CD4-positive, CD25-positive, alpha-beta regulatory T cell (primary cell): ENCODE measurements around the gene NOS1AP. TPM values are rescaled to one million over a fixed set of nuclear protein-coding genes. Genes with fewer than 3 reads are reported as not detected.
"Not testable (repeated sequence)": the region's sequence is repeated elsewhere in the genome, so short reads cannot be mapped to it uniquely, and the experiment has no call there.

Experiments
- ATAC-seq, 2 donors: fragments of 150-1000 bp; cut with Tn5 transposase; one replicate each; pipeline ENCODE4 v1.10.0; 2021; ENCODE audit warnings: low read depth in 2 of 2, moderate number of reproducible peaks in 2 of 2, moderate library complexity in 1 of 2
- DNase-seq, 3 donors: peaks; one replicate each; pipeline versions ENCODE4 v3.0.0 to v3.0.0-alpha.2; 2012 to 2022; ENCODE audit warnings: mixed read lengths in 1 of 3
- H3K27ac ChIP-seq: one replicate; pipeline ENCODE4 v1.7.0; 2013; ENCODE audit warnings: mild to moderate bottlenecking, low read length; ENCODE audit not compliant: insufficient read depth, poor library complexity, severe bottlenecking
- H3K27me3 ChIP-seq: one replicate; pipeline ENCODE4 v1.7.0; 2013; ENCODE audit warnings: low read length; ENCODE audit not compliant: control insufficient read depth, insufficient read depth
- H3K36me3 ChIP-seq: one replicate; pipeline ENCODE4 v1.7.0; 2013; ENCODE audit warnings: mild to moderate bottlenecking, low read length, moderate library complexity; ENCODE audit not compliant: control insufficient read depth, insufficient read depth
- H3K4me1 ChIP-seq: 2 replicates; pipeline ENCODE4 v1.7.0; 2013; ENCODE audit warnings: mild to moderate bottlenecking, low read length; ENCODE audit not compliant: insufficient read depth, control insufficient read depth, poor library complexity, severe bottlenecking
- H3K4me3 ChIP-seq: one replicate; pipeline ENCODE4 v1.7.0; 2013; ENCODE audit warnings: low read depth, mild to moderate bottlenecking, low read length, moderate library complexity
- H3K9me3 ChIP-seq, 2 experiments: 1 replicate in 1 of 2; 2 replicates in 1 of 2; pipeline ENCODE4 v1.7.0; 2013; ENCODE audit warnings: low read length in 2 of 2, mild to moderate bottlenecking in 1 of 2, moderate library complexity in 1 of 2; ENCODE audit not compliant: control insufficient read depth in 2 of 2
- H3K27ac Mint-ChIP-seq, 3 donors: one replicate each; pipeline ENCODE4 v1.8.0; 2020 to 2022; ENCODE audit warnings: mild to moderate bottlenecking in 3 of 3, mixed read lengths in 3 of 3, moderate library complexity in 2 of 3
- H3K27me3 Mint-ChIP-seq: one replicate; pipeline ENCODE4 v1.8.0; 2022; ENCODE audit warnings: mild to moderate bottlenecking, mixed read lengths
- H3K36me3 Mint-ChIP-seq: one replicate; pipeline ENCODE4 v1.8.0; 2020; ENCODE audit warnings: mixed read lengths
- H3K4me1 Mint-ChIP-seq, 4 donors: one replicate each; pipeline ENCODE4 v1.8.0; 2020 to 2022; ENCODE audit warnings: mixed read lengths in 4 of 4, mild to moderate bottlenecking in 1 of 4
- H3K4me3 Mint-ChIP-seq, 4 donors: one replicate each; pipeline ENCODE4 v1.8.0; 2020 to 2022; ENCODE audit warnings: mild to moderate bottlenecking in 4 of 4, mixed read lengths in 4 of 4, moderate library complexity in 3 of 4
- H3K9me3 Mint-ChIP-seq, 7 donors: one replicate each; pipeline ENCODE4 v1.8.0; 2020 to 2022; ENCODE audit warnings: mixed read lengths in 7 of 7, mild to moderate bottlenecking in 3 of 7, moderate library complexity in 2 of 7
- polyA plus RNA-seq, 4 donors: library from polyadenylated mRNA; unstranded; fragments of 300-500 nt; fragmentation: Illumina TruSeq; gene quantifications; one replicate each; pipeline ENCODE4 v1.2.3, GENCODE V29; 2021
- total RNA-seq: library from RNA; stranded (reverse); gene quantifications from one replicate; pipeline ENCODE4 v1.2.3, GENCODE V29; 2022

The NOS1AP gene
- total and polyA plus RNA-seq, 5 donors from 2014 or later = not detected

DNA sequence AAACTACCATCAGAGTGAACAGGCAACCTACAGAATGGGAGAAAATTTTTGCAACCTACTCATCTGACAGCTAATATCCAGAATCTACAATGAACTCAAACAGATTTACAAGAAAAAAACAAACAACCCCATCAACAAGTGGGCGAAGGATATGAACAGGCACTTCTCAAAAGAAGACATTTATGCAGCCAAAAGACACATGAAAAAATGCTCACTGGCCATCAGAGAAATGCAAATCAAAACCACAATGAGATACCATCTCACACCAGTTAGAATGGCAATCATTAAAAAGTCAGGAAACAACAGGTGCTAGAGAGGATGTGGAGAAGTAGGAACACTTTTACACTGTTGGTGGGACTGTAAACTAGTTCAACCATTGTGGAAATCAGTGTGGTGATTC, 104.1 kb downstream of the NOS1AP start:
- not testable (repeated sequence) for H3K4me3 Mint-ChIP-seq, H3K4me1 ChIP-seq, H3K36me3 ChIP-seq, H3K9me3 ChIP-seq, H3K9me3 Mint-ChIP-seq, ATAC-seq, H3K27ac ChIP-seq, H3K4me1 Mint-ChIP-seq, H3K27ac Mint-ChIP-seq, H3K36me3 Mint-ChIP-seq, DNase-seq, H3K27me3 ChIP-seq, H3K4me3 ChIP-seq
- peaks cover 10% of the 10 kb centered on the region for H3K27me3 Mint-ChIP-seq

DNA sequence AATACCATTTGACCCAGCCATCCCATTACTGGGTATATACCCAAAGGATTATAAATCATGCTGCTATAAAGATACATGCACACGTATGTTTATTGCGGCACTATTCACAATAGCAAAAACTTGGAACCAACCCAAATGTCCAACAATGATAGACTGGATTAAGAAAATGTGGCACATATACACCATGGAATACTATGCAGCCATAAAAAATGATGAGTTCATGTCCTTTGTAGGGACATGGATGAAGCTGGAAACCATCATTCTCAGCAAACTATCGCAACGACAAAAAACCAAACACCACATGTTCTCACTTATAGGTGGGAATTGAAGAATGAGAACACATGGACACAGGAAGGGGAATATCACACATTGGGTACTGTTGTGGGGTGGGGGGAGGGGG, 104.5 kb downstream of the NOS1AP start:
- H3K9me3 Mint-ChIP-seq, H3K36me3 ChIP-seq, ATAC-seq, H3K27ac Mint-ChIP-seq, H3K4me1 Mint-ChIP-seq, H3K36me3 Mint-ChIP-seq, H3K27me3 ChIP-seq, H3K4me1 ChIP-seq, DNase-seq, H3K4me3 ChIP-seq, H3K27ac ChIP-seq, H3K4me3 Mint-ChIP-seq, H3K9me3 ChIP-seq: not testable (repeated sequence)
- peaks cover 10% of the 10 kb centered on the region for H3K27me3 Mint-ChIP-seq

DNA sequence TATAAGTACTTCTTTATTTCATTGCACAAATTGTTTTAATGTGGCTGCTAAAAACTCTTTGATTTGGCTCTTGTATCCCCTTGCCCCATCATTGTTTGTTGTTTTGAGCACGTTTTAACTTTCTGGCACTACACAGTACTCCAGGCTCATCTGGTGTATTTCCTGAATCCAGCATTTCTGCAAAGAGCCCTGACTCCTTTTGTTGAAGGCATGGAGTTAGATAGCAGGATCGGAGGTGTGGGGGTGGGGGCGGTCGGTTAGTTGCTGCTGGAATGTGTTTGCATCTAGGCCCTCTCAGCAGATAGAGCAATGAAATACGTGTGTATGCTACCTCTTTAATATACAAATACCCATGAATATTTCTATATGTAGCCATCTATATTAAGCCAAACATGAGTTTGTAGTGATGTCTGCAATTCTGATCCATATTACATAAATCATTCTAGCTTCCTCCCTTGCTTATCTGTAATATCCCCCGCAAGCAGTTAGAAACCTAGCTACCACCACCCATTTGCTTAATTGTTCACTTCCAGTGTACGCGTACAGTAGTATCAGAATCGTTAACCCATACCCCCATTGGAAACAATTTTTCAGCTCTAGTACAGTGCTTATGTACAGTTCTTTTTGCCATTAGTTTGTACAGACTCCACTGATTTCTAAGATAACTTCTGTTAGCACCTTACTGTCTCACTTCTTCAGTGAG, 106.0 kb downstream of the NOS1AP start:
- DNase-seq = no peak
- Mint-ChIP-seq H3K27me3 (peaks cover 14% of the 10 kb centered on the region), H3K9me3 (no peaks in the 10 kb centered on the region), H3K36me3 (no peaks in the 10 kb centered on the region), H3K27ac (no peak overlapping the region), H3K4me3 (no peak overlapping the region), H3K4me1 (no peaks in the 10 kb centered on the region)
- Histone ChIP-seq H3K36me3 (no peaks in the 10 kb centered on the region), H3K27me3 (no peaks in the 10 kb centered on the region), H3K27ac (no peak overlapping the region), H3K9me3 (no peaks in the 10 kb centered on the region), H3K4me1 (no peaks in the 10 kb centered on the region), H3K4me3 (no peak overlapping the region)
- no peak for ATAC-seq

DNA sequence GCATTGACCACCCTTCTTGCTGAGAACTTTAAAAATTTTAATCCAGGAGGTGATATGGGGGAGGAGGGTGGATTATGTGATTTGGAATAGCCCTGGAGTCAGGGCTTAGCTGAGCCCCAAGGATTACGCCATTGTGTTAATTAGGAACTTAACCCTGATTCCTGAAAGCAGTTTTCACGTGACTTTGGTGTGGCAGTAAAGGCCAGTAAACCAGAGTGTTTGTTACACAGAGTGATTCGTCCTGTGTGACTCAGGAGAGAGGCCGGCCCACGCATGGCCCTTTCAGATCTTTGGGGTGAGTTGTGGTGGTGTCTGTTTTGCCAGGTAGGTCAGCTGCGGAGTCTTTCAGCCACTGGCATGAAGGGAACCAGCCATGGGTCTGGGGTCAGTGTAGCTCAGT, 107.6 kb downstream of the NOS1AP start:
- ATAC-seq (no peak), DNase-seq (no peak)
- no peaks in the 10 kb centered on the region for H3K36me3 Mint-ChIP-seq
- H3K27me3 ChIP-seq = no peaks in the 10 kb centered on the region
- H3K27ac Mint-ChIP-seq = no peak overlapping the region
- peaks cover 8% of the 10 kb centered on the region for H3K27me3 Mint-ChIP-seq
- H3K4me3 ChIP-seq = no peak overlapping the region
- no peaks in the 10 kb centered on the region for H3K36me3 ChIP-seq
- no peaks in the 10 kb centered on the region for H3K9me3 Mint-ChIP-seq
- H3K9me3 ChIP-seq = no peaks in the 10 kb centered on the region
- no peak overlapping the region for H3K4me3 Mint-ChIP-seq
- no peak overlapping the region for H3K27ac ChIP-seq
- no peaks in the 10 kb centered on the region for H3K4me1 Mint-ChIP-seq
- H3K4me1 ChIP-seq = no peaks in the 10 kb centered on the region

DNA sequence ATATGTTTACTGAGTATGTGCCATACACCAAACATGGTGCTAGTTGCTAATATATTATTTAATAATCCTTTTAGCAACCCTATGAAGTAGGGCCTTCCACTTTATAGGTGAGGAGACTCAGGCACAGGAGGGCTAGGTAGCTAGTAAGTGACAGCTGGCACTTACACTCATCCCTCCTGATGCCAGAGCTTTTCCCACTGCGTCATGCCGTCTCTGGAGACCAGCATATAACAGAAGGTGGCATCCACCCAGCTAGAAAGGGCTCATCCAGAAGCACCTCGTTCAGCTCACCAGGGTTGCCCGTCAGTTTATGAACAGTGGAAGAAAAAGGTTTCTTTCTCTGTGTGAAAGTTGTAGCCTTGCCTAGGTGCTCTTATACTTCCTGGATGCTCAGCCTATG, 108.9 kb downstream of the NOS1AP start:
- ATAC-seq (no peak), DNase-seq (no peak)
- Mint-ChIP-seq H3K4me3 (no peak overlapping the region), H3K9me3 (no peaks in the 10 kb centered on the region), H3K27ac (no peak overlapping the region), H3K27me3 (peaks cover 8% of the 10 kb centered on the region), H3K36me3 (no peaks in the 10 kb centered on the region), H3K4me1 (no peaks in the 10 kb centered on the region)
- H3K27ac ChIP-seq = no peak overlapping the region
- H3K27me3 ChIP-seq = no peaks in the 10 kb centered on the region
- no peaks in the 10 kb centered on the region for H3K4me1 ChIP-seq
- no peaks in the 10 kb centered on the region for H3K36me3 ChIP-seq
- H3K9me3 ChIP-seq = no peaks in the 10 kb centered on the region
- H3K4me3 ChIP-seq = no peak overlapping the region

DNA sequence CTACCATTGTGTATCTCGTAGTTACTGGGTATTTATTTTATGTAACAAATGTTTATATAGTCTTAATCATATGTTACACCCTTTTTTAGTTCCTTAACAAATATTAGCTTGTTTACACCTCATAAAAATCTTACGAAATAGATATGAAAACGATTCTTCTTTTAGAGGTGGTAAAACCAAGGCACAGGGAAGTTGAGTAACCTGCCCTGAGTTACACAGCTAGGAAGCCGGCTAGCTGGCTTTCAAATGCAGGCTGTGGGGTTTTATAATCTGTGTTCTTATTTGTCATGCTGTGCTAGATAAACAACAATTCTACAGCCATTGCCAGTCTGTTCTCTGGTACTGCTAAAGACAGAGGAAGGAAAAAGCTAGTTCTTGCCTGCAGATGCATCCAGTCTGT, 109.6 kb downstream of the NOS1AP start:
- H3K27me3 ChIP-seq = no peaks in the 10 kb centered on the region
- H3K36me3 ChIP-seq = no peaks in the 10 kb centered on the region
- Mint-ChIP-seq H3K27ac (no peak overlapping the region), H3K4me1 (no peaks in the 10 kb centered on the region), H3K4me3 (no peak overlapping the region), H3K9me3 (no peaks in the 10 kb centered on the region), H3K36me3 (no peaks in the 10 kb centered on the region), H3K27me3 (peaks cover 15% of the 10 kb centered on the region)
- no peaks in the 10 kb centered on the region for H3K4me1 ChIP-seq
- H3K27ac ChIP-seq = no peak overlapping the region
- H3K9me3 ChIP-seq = no peaks in the 10 kb centered on the region
- no peak for DNase-seq
- ATAC-seq = no peak
- H3K4me3 ChIP-seq = no peak overlapping the region

DNA sequence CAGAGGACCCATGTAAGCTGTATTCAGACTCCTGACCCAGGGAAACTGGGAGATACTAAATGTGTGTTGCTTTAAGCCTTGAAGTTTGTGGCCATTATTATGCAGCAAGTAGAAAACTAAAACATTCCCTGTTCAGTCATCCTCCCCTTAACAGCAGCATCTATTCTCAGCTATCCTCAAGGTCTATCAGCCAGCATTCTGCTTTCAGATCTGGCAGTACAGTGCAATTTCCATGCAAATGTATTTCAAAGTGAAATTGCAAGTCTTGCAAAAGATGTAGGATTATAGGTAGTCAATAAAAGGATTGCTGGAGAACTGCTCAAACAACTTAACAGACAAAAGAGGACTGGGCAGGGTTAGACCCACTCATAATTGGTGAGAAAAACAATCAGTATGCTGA, 111.3 kb downstream of the NOS1AP start:
- Mint-ChIP-seq H3K27ac (no peak overlapping the region), H3K27me3 (peaks cover 15% of the 10 kb centered on the region), H3K4me3 (no peak overlapping the region), H3K4me1 (no peaks in the 10 kb centered on the region), H3K36me3 (no peaks in the 10 kb centered on the region), H3K9me3 (no peaks in the 10 kb centered on the region)
- H3K9me3 ChIP-seq = no peaks in the 10 kb centered on the region
- ATAC-seq (no peak), DNase-seq (no peak)
- no peak overlapping the region for H3K27ac ChIP-seq
- no peaks in the 10 kb centered on the region for H3K4me1 ChIP-seq
- H3K27me3 ChIP-seq = no peaks in the 10 kb centered on the region
- no peaks in the 10 kb centered on the region for H3K36me3 ChIP-seq
- no peak overlapping the region for H3K4me3 ChIP-seq

DNA sequence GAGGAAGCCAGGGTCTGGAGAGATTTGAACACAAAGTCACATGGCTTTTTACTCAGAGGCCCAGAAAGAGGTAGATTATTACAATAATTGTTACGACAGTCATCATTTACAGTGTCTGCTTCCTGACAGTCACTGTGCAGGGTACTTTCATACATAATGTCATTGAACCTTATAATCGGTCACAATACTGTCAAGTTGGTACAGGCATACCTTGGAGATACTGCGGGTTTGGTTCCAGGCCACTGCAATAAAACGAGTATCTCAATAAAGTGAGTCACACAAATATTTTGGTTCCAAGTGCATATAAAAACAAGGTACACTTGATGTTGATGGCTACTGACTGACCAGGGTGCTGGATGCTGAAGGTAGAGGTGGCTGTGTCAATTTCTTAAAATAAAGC, 112.6 kb downstream of the NOS1AP start:
- Mint-ChIP-seq H3K36me3 (no peaks in the 10 kb centered on the region), H3K4me1 (no peaks in the 10 kb centered on the region), H3K4me3 (no peak overlapping the region), H3K27me3 (peaks cover 15% of the 10 kb centered on the region), H3K27ac (no peak overlapping the region), H3K9me3 (peaks cover 0 to 5% (median 0%) of the 10 kb centered on the region in 7 donors)
- Histone ChIP-seq H3K4me3 (no peak overlapping the region), H3K27ac (no peak overlapping the region), H3K4me1 (no peaks in the 10 kb centered on the region), H3K36me3 (no peaks in the 10 kb centered on the region), H3K9me3 (no peaks in the 10 kb centered on the region), H3K27me3 (no peaks in the 10 kb centered on the region)
- DNase-seq (no peak), ATAC-seq (no peak)
